CD4-positive, alpha-beta T cell treated with Interleukin-15 for 4 hours (primary cell): Measurements from ENCODE around the gene ZIC1.

Source experiments
- DNase-seq: peaks from one replicate; pipeline ENCODE4 v3.0.0-alpha.2; 2020; ENCODE audit warnings: low spot score

The ZIC1 gene

GRCh38 chr3:147395899-147396711 lies 13.1 kb upstream of the ZIC1 start:
- no peak for DNase-seq

DNA sequence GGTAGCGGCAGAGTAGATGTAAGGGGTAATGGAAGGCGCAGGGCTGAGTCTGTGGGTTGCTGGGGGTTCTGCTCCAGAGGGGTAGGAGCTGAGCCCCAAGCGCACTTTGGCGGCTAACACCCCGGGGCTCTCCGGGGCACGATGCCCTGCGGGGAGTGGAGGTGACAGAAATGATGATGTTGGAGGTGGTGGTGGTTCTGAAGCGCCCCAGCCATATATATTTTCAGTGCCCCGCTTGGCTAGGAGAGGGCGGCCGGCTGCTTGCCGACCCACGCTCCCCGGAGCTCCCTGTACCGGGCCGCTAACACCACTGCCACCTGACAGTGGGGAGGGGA lies 12.5 kb upstream of the ZIC1 start:
- no peak for DNase-seq

GRCh38 chr3:147397155-147397874 lies 11.8 kb upstream of the ZIC1 start:
- DNase-seq: no peak

GRCh38 chr3:147397875-147398812 lies 11.0 kb upstream of the ZIC1 start:
- no peak for DNase-seq

DNA sequence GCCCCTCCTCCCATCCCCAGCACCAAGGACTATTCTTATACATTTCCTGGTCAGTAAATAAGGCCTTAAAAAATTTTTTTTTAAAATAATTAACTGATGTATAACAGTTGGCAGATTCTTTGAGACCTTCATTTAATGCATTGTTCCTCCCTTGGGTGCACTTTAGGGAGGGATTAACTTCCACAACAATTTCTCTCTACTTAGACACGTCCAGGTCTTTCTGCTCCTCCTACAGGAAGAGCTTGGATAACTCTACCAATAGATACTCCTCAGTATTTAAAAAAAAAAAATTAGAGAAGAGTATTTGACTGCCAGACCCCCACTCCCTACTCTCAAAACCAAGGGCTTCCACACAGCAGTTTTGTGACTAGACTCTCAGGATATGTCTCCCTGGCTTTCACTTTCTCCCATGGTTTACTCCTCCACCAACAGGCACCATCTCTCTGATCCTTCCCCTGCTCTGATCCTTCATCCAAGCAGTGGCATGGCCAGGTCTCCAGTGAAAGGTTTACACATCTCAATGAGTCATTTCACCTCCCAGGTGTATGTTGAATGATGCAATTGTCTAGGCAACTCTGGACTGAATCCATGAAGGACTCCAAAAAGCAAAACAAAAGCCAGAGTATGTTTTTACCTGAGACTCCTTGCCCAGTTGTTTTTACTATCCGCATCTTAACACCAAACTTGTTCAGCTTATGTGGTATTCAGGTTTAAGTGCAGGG lies 10.2 kb upstream of the ZIC1 start:
- no peak for DNase-seq

GRCh38 chr3:147400111-147400510 lies 9.1 kb upstream of the ZIC1 start:
- DNase-seq: no peak

GRCh38 chr3:147400999-147401398 lies 8.2 kb upstream of the ZIC1 start:
- DNase-seq: no peak

- no peak for DNase-seq
These were observed 7.7 kb upstream of the ZIC1 start for GRCh38 chr3:147401421-147401820.

DNA sequence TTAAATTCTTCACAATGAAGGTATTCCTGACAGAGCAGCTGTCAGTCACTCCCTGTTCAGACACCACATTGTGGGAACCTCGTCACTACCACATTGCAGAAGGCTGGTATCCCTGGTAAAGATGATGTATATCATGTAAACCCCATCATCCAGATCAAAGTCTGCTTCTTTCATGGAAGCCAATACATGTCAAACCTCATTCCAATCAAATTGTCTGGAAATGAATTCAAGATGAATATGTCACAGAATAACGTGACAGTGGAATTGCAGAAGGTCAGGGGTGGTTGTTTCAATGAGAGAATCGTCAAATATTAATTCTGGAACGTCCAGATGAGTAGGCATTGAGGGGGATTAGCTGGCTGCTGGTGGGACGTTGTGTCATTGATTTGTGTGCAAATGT lies 7.0 kb upstream of the ZIC1 start:
- no peak for DNase-seq

DNA sequence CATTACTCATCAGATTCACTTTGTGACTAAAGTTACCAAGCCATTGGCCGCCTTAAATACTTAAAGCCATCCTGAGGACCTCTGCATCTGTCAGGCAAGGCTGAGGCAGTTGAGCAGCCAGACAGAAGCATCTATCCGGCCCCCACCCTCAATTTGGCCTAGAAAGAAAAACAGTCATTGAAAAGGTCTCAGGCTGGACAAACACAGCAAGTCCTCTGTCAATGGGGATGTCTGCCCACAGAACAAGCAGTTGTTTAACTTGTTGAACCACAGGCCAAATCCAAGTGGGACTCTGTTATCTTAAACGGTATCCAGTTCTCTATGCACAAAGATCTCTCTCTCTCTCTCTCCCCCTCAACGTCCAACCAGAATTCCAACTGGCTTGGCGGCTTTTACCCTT lies 5.7 kb upstream of the ZIC1 start:
- DNase-seq: no peak

GRCh38 chr3:147404000-147404799 lies 5.0 kb upstream of the ZIC1 start:
- DNase-seq: no peak

GRCh38 chr3:147404800-147405230 lies 4.3 kb upstream of the ZIC1 start:
- DNase-seq: no peak

- DNase-seq: no peak
These were observed 3.7 kb upstream of the ZIC1 start for GRCh38 chr3:147405231-147406027.

- DNase-seq: no peak
These were observed 2.9 kb upstream of the ZIC1 start, which contains the start of gene ZIC4 for GRCh38 chr3:147406028-147406931. Gene ZIC4 (minus strand): TSS chr3:147406543. CDS start chr3:147402797, 3,746 bp downstream.

GRCh38 chr3:147407114-147407497 lies 2.1 kb upstream of the ZIC1 start:
- DNase-seq: no peak

DNA sequence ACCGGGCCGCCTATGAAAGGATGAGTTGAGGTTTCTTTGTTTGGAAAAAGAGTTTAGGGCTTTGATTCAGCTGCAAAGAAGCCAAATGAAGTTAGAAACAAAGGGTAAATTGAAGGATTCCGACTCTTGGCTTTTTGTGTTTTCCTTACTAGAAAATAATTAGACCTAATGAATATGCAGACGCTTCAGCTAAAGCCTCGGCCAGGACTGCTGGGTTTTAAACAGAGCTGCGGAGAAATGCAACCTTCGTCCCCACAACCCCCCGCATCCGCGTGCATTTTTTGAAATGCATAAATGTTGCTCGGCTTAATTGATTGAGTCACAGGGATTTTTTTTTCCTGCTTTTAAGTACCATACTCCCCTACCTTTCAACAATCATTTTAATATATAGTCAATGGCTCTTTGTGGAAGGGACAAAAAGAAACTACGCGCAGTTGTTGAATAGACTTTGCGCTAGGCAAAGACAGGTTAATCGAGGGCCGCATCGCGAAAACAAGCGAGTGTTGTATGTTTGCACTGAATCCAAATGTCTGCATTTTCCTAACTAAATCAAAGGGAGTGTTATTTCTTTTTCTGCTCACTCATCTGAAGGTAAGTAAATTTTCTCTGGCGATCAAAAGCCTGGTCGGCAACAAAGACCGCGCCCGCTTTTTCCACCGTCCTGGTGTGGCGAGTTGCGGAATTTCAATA lies 1.5 kb upstream of the ZIC1 start:
- no peak for DNase-seq

DNA sequence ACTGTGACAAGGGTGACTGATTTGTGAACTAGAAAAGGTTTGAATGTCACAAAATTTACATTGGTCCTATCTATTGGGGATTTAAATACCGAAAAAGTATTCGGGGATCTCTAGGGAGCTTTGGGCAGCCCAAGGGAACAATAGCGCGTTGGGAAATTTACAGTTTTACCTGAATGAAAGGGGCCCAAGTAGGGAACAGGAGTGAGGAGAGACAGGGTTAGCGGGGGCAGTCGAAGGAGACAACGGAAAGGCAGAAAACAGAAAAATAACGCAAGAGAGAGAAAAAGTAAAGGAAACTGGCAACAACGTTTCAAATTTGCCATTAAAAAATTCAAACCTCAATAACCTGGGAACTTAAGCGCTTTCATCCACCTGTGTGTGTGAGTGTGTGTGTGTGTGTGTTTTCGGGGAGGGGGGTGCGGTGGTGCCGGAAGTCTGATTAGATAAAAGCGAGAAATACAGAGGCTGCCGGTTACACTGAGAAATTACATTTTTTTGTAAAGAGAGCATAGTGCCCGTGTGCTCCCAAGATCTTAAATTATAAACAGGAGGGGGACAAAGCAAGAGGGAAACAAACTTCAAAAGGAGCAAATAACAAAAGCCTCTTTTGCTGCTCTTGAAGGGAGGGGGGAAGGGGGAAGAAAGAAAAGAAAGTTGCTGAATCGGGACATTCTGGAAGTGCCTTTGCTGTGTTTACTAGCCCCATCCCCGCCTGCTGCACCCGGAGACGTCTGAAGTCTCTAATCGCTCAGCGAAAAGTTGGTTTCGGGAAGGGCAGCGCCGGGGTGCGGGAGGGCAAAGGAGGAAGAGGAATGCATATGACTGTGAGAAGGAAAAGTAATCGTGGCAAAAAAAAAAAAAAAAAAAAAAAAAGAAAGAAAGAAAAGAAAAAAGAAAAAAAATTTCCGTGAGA lies 721 bp upstream of the ZIC1 start:
- DNase-seq: no peak
